ENCODE results near the gene DHRS7. TPM values are rescaled to one million over a fixed set of nuclear protein-coding genes. Genes with fewer than 3 reads are reported as not detected.

DHRS7 gene
- total and polyA plus RNA-seq, 2 of the 8 experiments (the other 6 are each of a cell fraction or from before 2014, with no cell fraction given), result 10.8 to 27.5 TPM

GRCh38 chr14:60214003-60214402, 48.8 kb upstream of the DHRS7 start:
- H4K8ac ChIP-seq (ENCODE audit: extremely low read depth, insufficient read depth, low read length), result no peak overlapping the region
- no peak overlapping the region for H3K27ac ChIP-seq (ENCODE audit: low read depth, low read length)
- ChIA-PET CTCF (ENCODE audit: partially characterized antibody) (no interaction called here), POLR2A (ENCODE audit: partially characterized antibody) (no interaction called here)
- no peak overlapping the region for H3K56ac ChIP-seq (replicated peaks; ENCODE audit: insufficient read length, low read depth, low read length)
- no peak overlapping the region for H3K4me2 ChIP-seq (ENCODE audit: insufficient read depth in 1 of 2, low read depth in 2 of 2, low read length in 2 of 2)
- no peak overlapping the region for H2BK120ac ChIP-seq (replicated peaks; ENCODE audit: low read depth, low read length)
- H3K23ac ChIP-seq (ENCODE audit: insufficient read length), result no peak overlapping the region
- H4K20me1 ChIP-seq (replicated peaks in 1 of 2; ENCODE audit: control insufficient read depth in 1 of 2, insufficient read depth in 2 of 2, low read length in 2 of 2), result no peaks in the 10 kb centered on the region
- no peak overlapping the region for H2BK20ac ChIP-seq (ENCODE audit: low read length)
- H3K23me2 ChIP-seq (ENCODE audit: low read depth, low read length), result no peaks in the 10 kb centered on the region
- no peak overlapping the region for H2BK15ac ChIP-seq (ENCODE audit: low read length)
- no peaks in the 10 kb centered on the region for H3K79me2 ChIP-seq (ENCODE audit: control insufficient read depth in 1 of 2, insufficient read depth in 2 of 2, low read length in 2 of 2)
- FAIRE-seq (no peak), DNase-seq (ENCODE audit: low read depth in 1 of 2, low spot score in 2 of 2) (no peak)
- H2BK5ac ChIP-seq (ENCODE audit: low read depth, low read length), result no peak overlapping the region
- no peaks in the 10 kb centered on the region for H3K36me3 ChIP-seq (ENCODE audit: control insufficient read depth in 2 of 4, insufficient read depth in 4 of 4, low read length in 3 of 4)
- no peak overlapping the region for H3K9ac ChIP-seq (replicated peaks in 1 of 4; ENCODE audit: extremely low read depth in 1 of 4, low read depth in 3 of 4, low read length in 3 of 4)
- no peak overlapping the region for H2AFZ ChIP-seq (ENCODE audit: low read length)
- H4K5ac ChIP-seq (ENCODE audit: insufficient read length, low read depth, low read length), result no peak overlapping the region
- H4K91ac ChIP-seq (replicated peaks; ENCODE audit: insufficient read length, low read length), result no peak overlapping the region
- H3K27me3 ChIP-seq (replicated peaks in 1 of 4; ENCODE audit: control insufficient read depth in 3 of 4, extremely low read depth in 1 of 4, insufficient read depth in 3 of 4, low read length in 3 of 4), result no peaks in the 10 kb centered on the region
- H3K9me3 ChIP-seq (ENCODE audit: insufficient read depth in 2 of 2, low read depth in 1 of 2, low read length in 1 of 2), result no peaks in the 10 kb centered on the region
- H3K4me3 ChIP-seq (ENCODE audit: extremely low read depth in 1 of 4, insufficient read depth in 2 of 4, low read depth in 3 of 4, low read length in 4 of 4), result no peak overlapping the region
- peaks cover 0 to 8% (median 3%) of the 10 kb centered on the region in 4 experiments; a peak in 2 of 7 replicates for H3K4me1 ChIP-seq (replicated peaks in 1 of 4; ENCODE audit: control insufficient read depth in 3 of 4, insufficient read depth in 4 of 4, low read length in 3 of 4)
- H3K14ac ChIP-seq (ENCODE audit: insufficient read length), result no peak overlapping the region
- no peak overlapping the region for H2BK12ac ChIP-seq (ENCODE audit: low read depth, low read length)
- H2AK5ac ChIP-seq (ENCODE audit: low read depth, low read length), result no peak overlapping the region
- no peak overlapping the region for H3K4ac ChIP-seq (replicated peaks; ENCODE audit: insufficient read length, low read depth, low read length)
- 88% methylated on average over 3 of the region's 3 CpGs; no CpG with 5 or more reads in 1 of the 2 experiments for WGBS, 2 experiments (ENCODE audit: extremely low coverage in 1 of 2, insufficient coverage in 1 of 2, insufficient read length in 1 of 2, insufficient replicate concordance in 2 of 2, low coverage in 1 of 2, low lambda C conversion rate in 2 of 2, missing lambda C conversion rate in 1 of 2)
- no peaks in the 10 kb centered on the region for H3K79me1 ChIP-seq (ENCODE audit: low read depth, low read length)
- H3K18ac ChIP-seq (ENCODE audit: extremely low read depth, low read length), result no peak overlapping the region
- TF ChIP-seq RAD21 (IDR thresholded peaks at IDR 0.05 in 1 of 2, conservative IDR thresholded peaks at IDR 0.05 in 1 of 2; ENCODE audit: low read depth in 2 of 2, low read length in 2 of 2) (no peak), KDM1A (IDR thresholded peaks at IDR 0.05; ENCODE audit: borderline replicate concordance, low read length) (no peak), CTBP2 (IDR thresholded peaks at IDR 0.05; ENCODE audit: borderline replicate concordance, insufficient read depth, insufficient read length, low read length) (no peak), SIX5 (IDR thresholded peaks at IDR 0.05; ENCODE audit: low read depth, low read length) (no peak), RNF2 (IDR thresholded peaks at IDR 0.05; ENCODE audit: borderline replicate concordance, low read depth, low read length, missing control alignments, poor library complexity, severe bottlenecking) (no peak), EGR1 (IDR thresholded peaks at IDR 0.05; ENCODE audit: borderline replicate concordance, low read depth, low read length) (no peak), SP1 (IDR thresholded peaks at IDR 0.05; ENCODE audit: low read depth, low read length) (no peak), ZNF274 (IDR thresholded peaks at IDR 0.05; ENCODE audit: borderline replicate concordance, extremely low read depth, low read length) (no peak), EZH2 (IDR thresholded peaks at IDR 0.05; ENCODE audit: low read depth, low read length, severe bottlenecking) (no peak), TCF12 (IDR thresholded peaks at IDR 0.05; ENCODE audit: low read depth, low read length) (no peak), ATF3 (IDR thresholded peaks at IDR 0.05; ENCODE audit: insufficient read depth, low read depth, low read length) (no peak), JUND (IDR thresholded peaks at IDR 0.05; ENCODE audit: low read length) (no peak), TBP (IDR thresholded peaks at IDR 0.05; ENCODE audit: low read depth, low read length) (no peak), YY1 (IDR thresholded peaks at IDR 0.05; ENCODE audit: low read depth, low read length) (no peak)
